NCI-H510A (cell line): ENCODE measurements around the gene SSRP1.
A peak's percentile ranks its signal among the peaks of the same experiment; 100 is the strongest.
"Not testable (repeated sequence)": the region's sequence is repeated elsewhere in the genome, so short reads cannot be mapped to it uniquely, and the experiment has no call there.

Source experiments
- DNase-seq: peaks from one replicate; lab custom pipeline; 2025; lab: John Stamatoyannopoulos, UW

SSRP1 gene

DNA sequence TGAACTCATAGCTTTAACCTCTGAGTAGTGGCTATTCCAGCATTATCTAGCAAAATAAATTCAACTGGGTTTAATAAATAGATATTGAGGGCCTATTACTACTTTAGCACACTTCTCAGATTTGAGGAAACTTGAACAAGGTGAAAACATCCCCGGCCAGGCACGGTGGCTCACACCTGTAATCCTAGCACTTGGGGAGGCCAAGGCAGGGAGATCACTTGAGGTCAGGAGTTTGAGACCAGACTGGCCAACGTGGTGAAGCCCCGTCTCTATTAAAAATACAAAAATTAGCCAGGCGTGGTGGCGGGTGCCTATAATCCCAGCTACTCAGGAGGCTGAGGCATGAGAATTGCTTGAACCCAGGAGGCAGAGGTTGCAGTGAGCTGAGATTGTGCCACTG is 1.2 kb upstream of the SSRP1 start:
- DNase-seq: not testable (repeated sequence)

DNA sequence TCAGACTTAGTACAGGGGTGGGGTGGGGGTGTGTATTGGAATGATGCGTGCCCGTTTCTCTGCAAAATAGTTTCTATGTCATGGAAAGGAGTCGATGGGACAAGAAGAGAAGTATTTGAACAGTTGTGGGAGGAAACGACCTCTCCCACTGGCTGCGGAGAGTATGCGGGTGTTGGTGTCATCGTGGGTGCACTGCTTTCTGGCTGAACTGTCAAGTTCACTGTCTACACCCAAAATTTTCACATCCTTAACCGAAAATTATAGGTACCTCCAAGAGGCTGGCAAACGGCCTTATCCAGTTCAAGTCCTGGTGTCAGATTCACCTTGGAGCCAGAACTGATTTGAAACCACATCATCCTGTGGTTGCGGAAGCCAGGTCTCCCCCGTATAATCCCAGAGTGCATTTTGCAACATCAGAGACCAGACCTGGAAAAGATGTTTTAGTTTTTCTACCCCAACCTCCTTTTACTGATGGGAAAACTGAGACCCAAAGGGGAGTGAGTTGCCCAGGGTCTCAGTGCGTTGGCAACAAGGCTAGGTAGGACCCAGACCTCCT is 497 bp upstream of the SSRP1 start:
- no peak for DNase-seq

DNA sequence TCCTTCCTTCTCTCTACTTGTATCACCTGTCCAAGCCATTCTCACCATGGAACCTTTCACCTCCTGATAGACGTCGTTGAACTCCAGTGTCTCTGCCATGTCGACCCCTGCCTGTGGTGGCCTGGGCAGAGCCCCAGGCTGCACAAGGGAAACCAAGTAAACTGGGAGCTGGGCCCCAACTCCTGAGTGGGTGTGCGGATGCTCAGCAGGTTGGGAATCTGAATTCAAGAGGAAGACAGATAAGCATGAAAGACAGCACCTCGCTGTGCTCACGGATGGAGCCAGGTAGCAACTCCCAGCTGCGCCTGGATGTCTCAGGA is 709 bp downstream of the SSRP1 start:
- DNase-seq: no peak

DNA sequence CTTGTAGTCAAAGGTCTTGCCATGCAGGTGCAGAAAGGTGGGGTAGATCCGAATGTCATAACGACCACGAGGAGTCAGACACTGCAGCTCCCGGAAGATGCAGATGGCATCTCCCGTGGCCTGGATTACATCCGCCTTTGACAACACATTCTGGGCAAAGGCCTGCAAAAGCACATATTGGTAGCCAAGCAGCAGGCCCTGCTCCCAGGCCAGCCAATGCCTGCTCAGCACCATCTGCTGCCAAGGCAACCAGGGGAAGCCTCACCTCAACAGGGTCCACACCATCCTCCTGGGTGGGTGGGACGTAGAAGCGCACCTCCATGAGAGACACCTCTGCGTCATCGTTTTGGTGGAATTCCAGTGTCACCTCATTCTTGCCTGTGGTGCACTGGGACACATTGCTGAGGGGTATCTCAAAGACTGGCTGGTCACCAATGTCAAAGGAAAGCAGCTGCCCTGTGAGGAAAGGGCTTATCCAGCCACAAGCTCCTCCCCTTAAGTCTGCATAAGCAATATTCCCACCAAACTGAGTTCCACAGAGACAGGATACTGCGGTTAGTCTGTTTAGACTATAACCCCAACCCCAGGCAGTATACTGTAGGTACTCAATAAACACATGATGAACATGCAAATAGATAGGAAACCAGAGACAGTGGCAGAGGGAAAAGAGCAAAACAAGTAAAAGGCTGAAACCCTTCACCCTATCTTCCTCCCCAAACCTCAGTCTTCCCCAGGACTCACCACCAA is 2.8 kb downstream of the SSRP1 start:
- DNase-seq: no peak

DNA sequence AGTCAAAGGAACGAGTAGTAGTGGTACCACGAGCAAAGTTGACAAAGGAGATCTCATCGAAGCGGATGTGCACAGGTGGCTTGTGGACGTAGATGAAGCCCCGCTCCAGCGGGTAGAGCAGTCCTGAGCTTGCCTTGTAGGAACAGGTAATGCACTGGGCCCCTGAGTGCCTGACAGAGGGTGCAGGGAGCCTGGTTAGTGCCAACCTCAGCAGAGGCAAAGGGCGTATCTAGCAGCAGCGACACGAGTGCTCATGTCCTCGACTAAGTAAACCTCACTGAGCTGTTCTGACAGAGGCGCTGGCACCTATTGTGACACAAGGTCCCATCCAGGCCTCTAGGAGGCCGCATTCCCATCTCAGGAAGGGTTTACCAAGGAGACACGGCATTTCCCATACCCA is 4.0 kb downstream of the SSRP1 start:
- DNase-seq: no peak

DNA sequence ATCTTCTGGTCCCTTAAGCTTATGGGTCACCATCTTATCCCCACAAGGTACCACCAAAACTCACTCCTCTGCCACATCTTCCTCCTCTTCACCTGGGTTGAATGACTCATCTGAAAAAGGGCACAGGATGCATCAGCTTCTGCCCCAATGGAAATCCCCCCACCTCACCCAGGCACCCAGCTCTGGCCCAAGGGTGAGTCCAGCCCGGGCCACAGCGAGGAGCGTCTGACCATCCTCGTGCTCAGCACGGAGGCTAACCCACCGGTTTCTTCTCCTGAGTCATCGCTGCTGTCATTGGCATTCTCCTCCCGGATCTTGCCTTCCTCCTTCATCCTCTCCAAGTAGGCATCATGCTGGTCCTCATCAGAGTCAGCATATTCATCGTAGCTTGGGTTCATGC is 5.7 kb downstream of the SSRP1 start:
- no peak for DNase-seq

DNA sequence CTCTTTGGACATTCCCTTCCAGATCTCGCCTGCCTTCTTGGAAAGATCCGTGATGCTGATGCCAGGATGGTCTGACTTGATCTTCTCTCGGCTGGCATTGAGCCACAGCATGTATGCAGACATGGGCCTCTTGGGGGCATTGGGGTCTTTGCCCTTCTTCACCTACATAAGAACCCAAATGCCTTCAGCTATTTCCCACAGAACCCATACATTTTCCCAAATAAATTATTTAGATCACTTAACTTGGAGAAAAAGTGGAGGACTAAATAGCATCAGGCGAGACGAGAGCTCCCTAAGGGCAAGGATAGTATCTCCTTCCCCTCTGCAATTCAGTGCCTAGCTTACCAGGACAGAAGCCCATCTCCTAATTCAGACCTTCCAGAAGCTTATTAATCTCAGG is 8.0 kb downstream of the SSRP1 start:
- no peak for DNase-seq

DNA sequence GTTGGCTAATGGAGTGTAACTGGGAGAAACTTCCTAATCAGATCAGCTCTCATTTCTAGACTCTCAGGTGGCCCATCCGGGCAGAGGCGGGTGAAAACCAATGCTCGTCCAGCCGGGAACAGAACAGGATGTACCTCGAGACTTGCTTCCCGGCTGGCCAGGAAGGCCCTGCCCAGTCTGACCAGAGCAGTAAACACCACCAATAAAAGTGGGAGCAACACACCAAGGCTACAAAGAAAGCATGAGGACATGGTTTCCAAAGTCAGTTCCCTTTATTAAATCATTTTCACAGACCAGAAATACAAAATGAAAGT is 10.0 kb downstream of the SSRP1 start:
- DNase-seq: no peak

DNA sequence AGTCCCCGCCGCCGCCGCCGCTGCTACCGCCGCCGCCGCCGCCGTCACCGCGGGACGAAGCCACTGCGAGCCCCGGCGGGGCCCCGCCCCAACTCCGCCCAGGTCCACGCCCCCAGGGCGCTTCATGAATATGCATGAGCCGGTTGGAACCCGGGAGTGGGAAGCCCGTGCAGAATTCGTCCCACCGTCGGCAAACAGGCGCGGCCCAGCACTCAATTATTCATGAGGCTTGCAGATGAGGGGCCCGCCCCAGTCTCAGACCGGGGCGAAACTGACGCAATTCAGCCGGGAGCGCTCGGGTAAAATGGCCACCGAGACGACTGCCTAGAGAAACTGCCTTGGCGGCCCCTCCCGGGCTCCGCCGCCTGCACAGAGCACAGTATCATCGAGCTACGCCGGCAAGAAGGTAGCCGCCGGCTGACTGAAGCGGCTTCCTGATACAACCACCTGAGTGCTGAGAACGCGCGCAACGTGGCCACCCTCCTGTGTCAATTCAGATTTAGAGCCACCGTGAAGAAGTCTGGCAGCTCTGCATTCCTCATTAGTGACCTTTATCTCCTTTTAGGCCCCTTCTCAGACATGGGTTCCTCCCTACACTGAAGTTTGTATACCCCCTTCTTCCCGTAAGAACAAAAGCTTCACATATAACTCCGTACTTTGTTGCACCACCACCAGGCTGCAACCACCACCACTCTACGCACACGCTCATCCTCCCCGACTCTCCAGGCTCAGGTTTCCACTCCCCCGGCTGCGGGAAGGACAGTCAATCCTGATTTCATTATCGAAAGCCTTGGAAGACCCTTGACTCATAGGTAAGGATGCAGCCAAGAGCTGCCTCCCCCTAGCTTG is 10.6 kb downstream of the SSRP1 start, which contains the start of gene TNKS1BP1:
TSS of gene TNKS1BP1 (minus strand) at position 67 of the 849 bp plus-strand sequence. CDS start 3,067 bp downstream, outside the sequence.
- DNase-seq: peak; percentile 93

DNA sequence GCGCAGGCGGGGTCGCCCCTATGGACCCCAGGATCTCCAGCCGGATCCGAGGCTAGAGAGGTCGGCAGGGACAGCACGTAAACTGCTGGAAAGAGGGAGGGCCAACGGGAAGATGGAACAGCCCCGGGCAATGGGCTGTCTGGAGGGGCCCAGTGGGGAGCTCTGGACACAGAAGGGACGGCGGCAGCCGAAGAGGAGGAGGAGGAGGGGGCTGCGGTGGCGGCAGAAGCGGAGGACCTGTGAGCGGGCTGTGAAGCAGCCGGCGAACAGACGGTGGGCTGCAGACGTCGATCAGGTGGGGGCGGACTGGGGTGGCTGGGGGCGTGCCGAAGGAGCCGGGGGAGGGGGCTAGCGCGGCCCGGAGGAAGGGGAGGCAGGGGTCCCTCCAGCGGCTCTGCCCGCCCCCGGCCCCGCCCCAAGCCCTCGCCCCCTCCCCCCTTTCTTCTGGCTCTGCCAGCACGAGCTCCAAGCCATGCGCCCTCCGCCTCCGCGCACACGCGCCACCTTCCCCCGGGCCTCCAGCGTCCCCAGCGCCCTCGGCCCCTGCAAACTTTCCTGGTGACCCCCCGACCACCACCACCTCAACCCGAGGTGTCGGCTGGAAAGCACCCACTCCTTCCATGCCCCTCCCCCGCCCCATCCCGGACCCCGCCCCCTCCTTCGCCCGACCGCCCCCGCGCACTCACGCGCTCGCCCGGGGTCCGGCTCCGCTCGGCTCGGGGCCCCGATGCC is 11.4 kb downstream of the SSRP1 start:
- DNase-seq: peak; percentile 23

DNA sequence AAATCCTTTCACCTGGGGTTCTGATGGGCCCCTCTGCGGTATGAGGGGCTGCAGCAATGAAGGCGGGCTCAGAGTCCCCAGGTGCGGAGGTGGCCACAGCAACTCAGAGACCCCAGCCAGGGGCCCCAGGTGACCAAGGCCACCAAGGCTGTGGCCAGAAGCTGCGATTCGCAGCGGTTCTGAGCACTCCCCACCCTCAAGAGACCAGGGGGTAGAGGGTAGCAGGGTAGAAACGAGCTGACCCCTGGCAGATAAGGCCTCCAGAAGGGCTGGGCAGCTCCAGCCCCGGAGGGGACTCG is 11.9 kb downstream of the SSRP1 start:
- no peak for DNase-seq

DNA sequence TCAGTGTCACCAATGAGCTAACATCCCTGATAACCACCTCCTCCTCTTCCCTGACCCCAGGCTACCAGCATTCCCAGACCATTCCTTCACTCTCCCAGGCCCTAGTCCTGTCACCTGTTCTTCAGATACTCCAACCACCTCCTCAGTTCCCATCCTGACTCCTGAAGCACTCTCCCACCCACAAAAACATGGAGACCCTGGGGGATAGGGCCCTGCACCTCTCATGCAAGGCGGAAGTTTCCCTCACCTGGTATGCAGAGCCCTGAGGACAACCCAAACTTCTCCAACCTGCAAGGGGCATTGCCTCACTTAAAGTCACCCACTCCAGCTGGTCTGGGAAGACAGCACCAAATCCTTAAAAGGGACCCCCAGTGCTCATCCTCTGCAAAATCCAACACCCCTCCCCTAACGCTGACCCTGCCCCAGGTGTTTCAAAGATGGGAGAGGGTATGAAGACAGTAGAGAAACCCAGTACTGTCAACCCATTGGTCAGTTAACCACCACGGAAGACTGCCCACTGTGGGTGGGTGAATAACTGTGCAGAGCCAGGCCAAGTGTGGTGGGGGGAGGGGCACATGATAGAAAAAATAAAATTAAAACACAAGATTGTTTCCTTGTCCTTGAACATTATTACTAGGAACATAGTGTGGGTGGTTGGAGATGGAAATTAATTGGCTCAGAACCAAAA is 12.4 kb downstream of the SSRP1 start:
- no peak for DNase-seq

DNA sequence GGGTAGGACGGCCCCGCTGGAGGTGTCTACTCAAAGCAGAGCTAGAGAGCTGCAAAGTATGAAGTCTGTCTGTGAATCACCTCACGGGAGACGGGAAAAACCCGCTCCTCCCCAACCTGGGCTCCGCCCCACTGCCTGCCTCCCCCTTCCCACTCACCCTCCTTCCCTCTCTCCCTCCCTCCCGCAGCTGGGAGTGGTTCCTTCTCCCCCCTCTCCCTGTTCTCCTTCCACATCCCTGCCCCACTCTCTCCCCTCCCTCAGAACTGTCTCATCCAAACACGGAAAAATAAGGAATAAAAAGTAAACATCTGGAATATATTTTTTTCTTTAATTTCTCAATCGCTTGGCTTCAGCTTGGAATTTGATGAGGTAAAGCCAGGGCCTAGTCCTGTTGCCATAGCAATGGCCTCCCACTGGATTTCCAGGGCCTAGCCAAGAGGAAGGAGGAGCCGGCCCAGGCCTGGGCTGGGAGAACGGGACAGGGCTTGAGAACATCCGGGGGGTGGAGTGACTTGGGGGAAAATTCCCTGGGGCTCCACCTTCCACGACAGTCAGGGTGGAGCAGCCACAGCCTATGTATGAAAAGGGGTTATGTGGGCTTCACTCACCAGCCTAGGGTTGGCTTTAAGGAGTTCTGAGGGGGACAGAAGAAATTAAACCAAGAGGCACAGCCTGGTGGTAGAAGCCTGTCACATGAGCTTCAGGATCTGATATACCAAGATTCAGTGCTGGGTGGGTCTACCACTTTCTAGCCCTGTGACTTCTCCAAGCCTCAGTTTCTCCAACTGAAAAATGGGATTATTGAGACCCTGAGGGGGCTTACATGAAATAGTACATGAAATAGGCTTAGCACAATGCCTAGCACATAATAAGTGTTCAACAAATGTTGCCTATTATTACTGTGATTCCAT is 13.2 kb downstream of the SSRP1 start:
- DNase-seq: peak; percentile 81

DNA sequence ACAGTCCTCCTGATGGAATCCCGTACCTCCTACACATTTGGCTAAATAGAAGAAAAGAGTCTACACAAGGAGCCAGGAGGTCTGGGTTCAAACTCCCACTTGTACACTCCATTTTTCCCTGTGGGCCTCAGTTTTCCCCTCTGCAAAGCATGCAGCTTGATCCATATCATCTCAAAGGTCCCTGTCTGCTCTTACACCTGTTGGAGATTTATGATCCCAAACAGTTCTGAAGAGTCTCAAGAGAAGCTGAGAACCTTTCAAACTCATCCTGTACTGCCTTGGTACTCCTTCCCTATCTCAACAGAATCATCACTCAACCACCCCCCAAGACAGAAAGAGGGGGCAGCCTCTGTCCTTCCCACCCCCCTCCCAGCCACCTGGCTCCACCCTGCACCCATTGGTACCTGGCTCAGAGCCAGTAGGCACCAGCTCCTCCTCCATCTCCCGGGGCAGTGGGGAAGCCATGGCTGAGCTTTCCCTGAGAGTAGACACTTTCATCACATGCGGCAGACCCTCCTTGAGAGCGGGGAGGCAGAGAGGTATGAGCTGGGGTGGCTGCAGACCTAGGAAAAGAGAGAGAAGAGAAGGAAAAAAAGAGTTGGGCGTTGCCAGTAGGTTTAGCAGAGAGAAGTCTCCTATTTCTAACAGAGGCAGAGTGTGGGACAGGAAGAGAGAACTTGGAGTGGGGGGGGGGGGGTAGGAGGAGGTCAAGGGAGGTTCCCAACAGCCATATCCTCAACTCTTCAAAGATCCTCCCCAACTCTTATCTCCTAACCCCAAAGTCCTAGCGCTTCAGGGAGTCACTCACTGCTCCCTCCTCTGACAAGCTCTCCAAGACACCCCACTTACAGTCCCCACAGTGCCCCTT is 14.1 kb downstream of the SSRP1 start:
- peak; percentile 4 for DNase-seq

DNA sequence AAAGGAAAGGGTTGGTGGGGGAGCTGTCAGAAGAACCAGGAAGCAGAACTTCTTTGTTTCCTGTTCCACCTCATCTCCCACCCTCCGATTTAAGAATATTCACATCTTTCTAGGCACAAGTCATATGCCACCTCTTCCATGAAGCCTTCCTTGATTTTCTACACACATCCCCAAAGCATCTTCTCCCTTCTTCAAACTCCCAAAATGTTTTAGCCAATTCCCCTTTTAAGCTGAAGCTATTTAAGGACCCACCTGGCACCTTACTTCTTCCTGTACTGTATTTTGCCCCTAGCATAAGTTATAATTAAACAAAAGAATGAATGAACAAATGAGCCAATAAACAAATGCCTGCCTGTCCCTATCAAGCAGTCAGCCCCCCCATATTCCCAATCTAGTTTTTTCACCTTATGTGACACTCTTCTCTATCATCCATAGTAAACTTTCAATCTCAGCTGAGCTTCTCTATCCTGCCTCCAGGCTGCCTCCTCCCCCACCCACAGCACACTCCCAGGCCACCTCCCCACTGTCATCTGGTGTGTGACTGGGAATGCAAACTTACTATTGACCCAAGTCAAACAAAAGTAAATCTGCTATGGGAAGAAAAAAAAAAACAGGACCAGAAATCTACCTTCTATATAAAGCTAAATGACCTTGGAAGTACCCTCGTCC is 14.8 kb downstream of the SSRP1 start:
- DNase-seq: no peak

DNA sequence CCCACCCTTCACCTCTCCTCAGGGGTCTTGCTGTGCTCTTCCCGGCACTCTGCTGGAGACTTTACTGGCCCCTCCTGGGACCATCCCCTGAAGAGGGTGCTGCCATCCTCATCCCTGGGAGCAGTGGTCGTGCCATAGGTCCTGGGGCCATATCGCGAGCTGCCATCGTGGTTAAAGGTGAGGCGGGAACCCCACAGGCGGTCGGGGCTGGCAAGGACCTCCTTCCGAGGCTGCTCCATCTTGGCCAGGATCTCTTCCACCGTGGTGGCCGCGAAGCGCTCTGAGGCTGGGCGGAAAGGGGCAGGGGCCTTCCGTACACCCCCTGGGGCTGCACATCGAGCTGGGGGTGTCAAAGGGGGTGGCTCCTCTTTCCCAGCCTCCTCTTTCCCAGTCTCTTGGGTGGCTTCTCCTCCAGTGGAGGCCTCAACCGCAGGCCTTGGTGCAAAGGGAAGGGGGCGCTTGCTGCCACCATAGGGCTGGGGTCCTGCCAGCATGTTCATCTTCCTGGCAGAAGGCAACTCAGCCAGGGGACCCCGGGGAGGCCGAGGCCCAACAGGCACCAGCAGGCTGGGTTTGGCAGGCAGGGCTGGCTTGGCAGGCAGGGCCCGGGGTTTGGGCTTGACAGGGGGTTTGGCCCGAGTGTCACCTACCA is 15.5 kb downstream of the SSRP1 start:
- DNase-seq: no peak

DNA sequence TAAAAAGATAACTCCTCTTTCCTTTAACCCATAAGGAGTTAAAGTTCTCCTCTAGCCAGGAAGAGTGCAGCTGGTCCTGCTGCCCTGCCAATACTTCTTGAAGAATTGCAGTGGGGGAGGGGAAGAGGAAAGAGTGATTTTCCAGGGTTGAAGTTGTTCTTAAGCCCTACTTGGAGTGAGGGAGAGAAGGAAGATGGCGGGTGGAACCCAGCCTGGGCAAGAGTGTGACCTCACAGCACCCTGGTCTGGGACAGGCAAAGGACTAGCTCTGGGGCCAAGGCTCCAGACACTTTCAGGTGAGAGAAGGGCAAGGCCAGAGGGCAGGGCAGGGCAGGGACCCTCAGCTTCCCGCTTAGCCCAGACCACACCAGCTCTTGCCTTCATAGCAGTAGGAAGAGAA is 17.5 kb downstream of the SSRP1 start:
- DNase-seq: no peak

DNA sequence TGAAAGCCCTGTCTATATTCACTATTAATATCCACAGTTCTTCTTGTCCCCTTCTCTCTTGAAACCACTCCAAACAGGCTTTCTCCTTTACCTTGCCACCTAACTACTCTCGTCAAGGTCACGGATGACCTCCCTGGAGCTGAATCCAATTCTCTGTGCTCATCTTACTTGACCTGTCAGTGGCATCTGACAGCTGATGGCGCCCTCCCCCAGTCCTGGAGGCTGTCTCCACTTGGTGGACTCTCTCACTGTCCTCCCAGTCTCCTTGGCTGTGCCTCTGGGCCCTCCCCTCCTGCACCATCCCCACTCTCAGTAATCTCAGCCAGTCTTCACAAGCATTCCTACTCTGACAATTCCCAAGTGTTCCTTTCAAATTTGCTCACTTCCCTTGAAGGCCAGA is 19.7 kb downstream of the SSRP1 start:
- peak; percentile 21 for DNase-seq

DNA sequence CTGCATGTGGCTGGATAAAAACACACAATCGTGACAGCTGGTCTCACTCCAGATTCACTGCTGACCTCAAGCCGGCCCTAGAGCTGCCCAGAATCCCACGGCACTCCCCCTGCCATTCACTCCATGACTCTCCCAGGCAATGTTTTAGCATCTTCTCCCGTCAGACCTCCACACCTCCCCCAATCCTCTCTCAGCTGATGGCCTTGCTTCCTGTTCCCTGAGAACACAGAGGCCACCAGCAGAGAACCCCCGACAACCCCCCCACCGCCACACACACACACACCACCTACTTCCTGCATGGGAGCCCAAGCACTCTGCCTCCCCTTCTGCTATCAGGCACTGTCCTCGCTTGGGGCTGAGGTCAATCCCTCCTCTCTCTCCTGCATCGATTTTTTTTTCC is 20.2 kb downstream of the SSRP1 start:
- peak; percentile 28 for DNase-seq
